IPS DF 6.9 (cell line): ENCODE data around the gene ADGRB3.
"Not testable (repeated sequence)": the region's sequence is repeated elsewhere in the genome, so short reads cannot be mapped to it uniquely, and the experiment has no call there.

Experiments
- DNase-seq: peaks from one replicate; pipeline ENCODE4 v3.0.0-alpha.2; 2013; ENCODE audit warnings: low read depth, low spot score
- H3K27ac ChIP-seq: one replicate; pipeline ENCODE4 v1.5.1; 2013; ENCODE audit warnings: low read length, control low read depth
- H3K27me3 ChIP-seq: 2 replicates; pipeline ENCODE4 v1.6.1; 2013; ENCODE audit warnings: mild to moderate bottlenecking, low read length; ENCODE audit not compliant: control insufficient read depth, insufficient read depth
- H3K36me3 ChIP-seq: 2 replicates; pipeline ENCODE4 v1.6.1; 2013; ENCODE audit warnings: low read length; ENCODE audit not compliant: control insufficient read depth, insufficient read depth
- H3K4me1 ChIP-seq: 2 replicates; pipeline ENCODE4 v1.6.1; 2013; ENCODE audit warnings: low read length; ENCODE audit not compliant: control insufficient read depth, insufficient read depth
- H3K4me3 ChIP-seq: 2 replicates; pipeline ENCODE4 v1.5.1; 2013; ENCODE audit warnings: mild to moderate bottlenecking, low read length
- H3K9me3 ChIP-seq: 2 replicates; pipeline ENCODE4 v1.6.1; 2013; ENCODE audit warnings: low read length, inconsistent platforms; ENCODE audit not compliant: control insufficient read depth, insufficient read depth
- WGBS: extraction: QIAGEN DNeasy Blood & Tissue Kit; methylation state at CpG from one replicate; pipeline ENCODE4 v1.1.7; 2013; ENCODE audit warnings: mixed read lengths, missing lambda C conversion rate; ENCODE audit not compliant: insufficient read length, insufficient coverage; 5-methylcytosine and 5-hydroxymethylcytosine counted together

ADGRB3 gene

GRCh38 chr6:69288198-69288597 is 653.1 kb downstream of the ADGRB3 start:
- not testable (repeated sequence) for H3K4me3 ChIP-seq, H3K36me3 ChIP-seq, H3K27me3 ChIP-seq, H3K9me3 ChIP-seq, H3K4me1 ChIP-seq, H3K27ac ChIP-seq, DNase-seq
- WGBS: no CpG with 5 or more reads among the region's 5 CpGs

- no peaks in the 10 kb centered on the region for H3K27me3 ChIP-seq
- H3K36me3 ChIP-seq: no peaks in the 10 kb centered on the region
- WGBS: no CpG with 5 or more reads among the region's 8 CpGs
- no peak overlapping the region for H3K4me3 ChIP-seq
- H3K9me3 ChIP-seq: no peaks in the 10 kb centered on the region
- no peaks in the 10 kb centered on the region for H3K4me1 ChIP-seq
- H3K27ac ChIP-seq: no peak overlapping the region
- DNase-seq: no peak
Measured at GRCh38 chr6:69289689-69290495, 654.8 kb downstream of the ADGRB3 start.

- no peaks in the 10 kb centered on the region for H3K36me3 ChIP-seq
- no peak overlapping the region for H3K27ac ChIP-seq
- WGBS: no CpG with 5 or more reads among the region's 4 CpGs
- DNase-seq: no peak
- H3K4me1 ChIP-seq: no peaks in the 10 kb centered on the region
- no peaks in the 10 kb centered on the region for H3K9me3 ChIP-seq
- no peaks in the 10 kb centered on the region for H3K27me3 ChIP-seq
- H3K4me3 ChIP-seq: no peak overlapping the region
Measured at GRCh38 chr6:69293471-69293870, 658.4 kb downstream of the ADGRB3 start.

GRCh38 chr6:69294407-69294806 is 659.3 kb downstream of the ADGRB3 start:
- WGBS: no CpG with 5 or more reads among the region's 5 CpGs
- H3K4me1 ChIP-seq: no peaks in the 10 kb centered on the region

GRCh38 chr6:69294862-69295261 is 659.8 kb downstream of the ADGRB3 start:
- Histone ChIP-seq H3K9me3 (no peaks in the 10 kb centered on the region), H3K27ac (no peak overlapping the region), H3K36me3 (no peaks in the 10 kb centered on the region), H3K4me3 (no peak overlapping the region), H3K4me1 (no peaks in the 10 kb centered on the region), H3K27me3 (no peaks in the 10 kb centered on the region)
- no CpG with 5 or more reads among the region's 4 CpGs for WGBS
- no peak for DNase-seq

More at GRCh38 chr6:69294407-69294806, 659.3 kb downstream of the ADGRB3 start:
- Histone ChIP-seq H3K27me3 (no peaks in the 10 kb centered on the region), H3K27ac (no peak overlapping the region), H3K9me3 (no peaks in the 10 kb centered on the region), H3K36me3 (no peaks in the 10 kb centered on the region), H3K4me3 (no peak overlapping the region)
- DNase-seq: no peak

- Histone ChIP-seq H3K9me3 (no peaks in the 10 kb centered on the region), H3K36me3 (no peaks in the 10 kb centered on the region), H3K27me3 (no peaks in the 10 kb centered on the region), H3K4me3 (no peak overlapping the region), H3K27ac (no peak overlapping the region), H3K4me1 (no peaks in the 10 kb centered on the region)
- DNase-seq: no peak
- no CpG with 5 or more reads among the region's 2 CpGs for WGBS
Measured at GRCh38 chr6:69303382-69303781, 668.3 kb downstream of the ADGRB3 start.

GRCh38 chr6:69305456-69305855 is 670.4 kb downstream of the ADGRB3 start:
- no peaks in the 10 kb centered on the region for H3K27me3 ChIP-seq
- no peaks in the 10 kb centered on the region for H3K9me3 ChIP-seq
- no peak overlapping the region for H3K27ac ChIP-seq
- H3K36me3 ChIP-seq: no peaks in the 10 kb centered on the region
- no peaks in the 10 kb centered on the region for H3K4me1 ChIP-seq
- no CpG with 5 or more reads among the region's 2 CpGs for WGBS
- no peak for DNase-seq
- no peak overlapping the region for H3K4me3 ChIP-seq

GRCh38 chr6:69308584-69308983 is 673.5 kb downstream of the ADGRB3 start:
- H3K4me3 ChIP-seq: no peak overlapping the region
- no peak for DNase-seq
- 100% methylated on average over 1 of the region's 2 CpGs for WGBS

GRCh38 chr6:69311888-69312287 is 676.8 kb downstream of the ADGRB3 start:
- no peaks in the 10 kb centered on the region; the same call in 1 of the 2 replicates for H3K27me3 ChIP-seq
- no peak overlapping the region for H3K4me3 ChIP-seq
- H3K36me3 ChIP-seq: no peaks in the 10 kb centered on the region
- WGBS: no CpG with 5 or more reads among the region's 1 CpG
- no peak for DNase-seq
- no peak overlapping the region for H3K27ac ChIP-seq
- H3K9me3 ChIP-seq: no peaks in the 10 kb centered on the region
- no peaks in the 10 kb centered on the region for H3K4me1 ChIP-seq

More at GRCh38 chr6:69308584-69308983, 673.5 kb downstream of the ADGRB3 start:
- H3K27ac ChIP-seq: no peak overlapping the region
- no peaks in the 10 kb centered on the region; the same call in 1 of the 2 replicates for H3K27me3 ChIP-seq
- H3K9me3 ChIP-seq: no peaks in the 10 kb centered on the region
- H3K4me1 ChIP-seq: no peaks in the 10 kb centered on the region
- no peaks in the 10 kb centered on the region for H3K36me3 ChIP-seq

GRCh38 chr6:69314001-69314400 is 678.9 kb downstream of the ADGRB3 start:
- no CpG with 5 or more reads among the region's 1 CpG for WGBS
- H3K36me3 ChIP-seq: no peaks in the 10 kb centered on the region
- no peaks in the 10 kb centered on the region for H3K9me3 ChIP-seq
- H3K27ac ChIP-seq: no peak overlapping the region
- no peaks in the 10 kb centered on the region; the same call in 1 of the 2 replicates for H3K27me3 ChIP-seq
- no peak overlapping the region for H3K4me3 ChIP-seq
- no peaks in the 10 kb centered on the region for H3K4me1 ChIP-seq
- no peak for DNase-seq

- no peak for DNase-seq
- Histone ChIP-seq H3K36me3 (no peaks in the 10 kb centered on the region), H3K27ac (no peak overlapping the region), H3K4me3 (no peak overlapping the region), H3K27me3 (no peaks in the 10 kb centered on the region; the same call in 1 of the 2 replicates), H3K4me1 (no peaks in the 10 kb centered on the region), H3K9me3 (no peaks in the 10 kb centered on the region)
Measured at GRCh38 chr6:69314531-69314930, 679.4 kb downstream of the ADGRB3 start.
